C4-2B (cell line): ENCODE results near the gene GAS2L2.

ENCODE experiments used
- H3K27ac ChIP-seq: fragments of 450-650 bp; 2 replicates; pipeline ENCODE4 v1.5.1; 2017
- ZFX ChIP-seq: fragments of 450-650 bp; IDR thresholded peaks from 2 replicates; pipeline ENCODE4 v1.6.1; 2017
- TF ChIP-seq, protein P1 (sequence below): fragments of 450-650 bp; conservative IDR thresholded peaks from 2 replicates; pipeline ENCODE4 v1.5.1; 2017; ENCODE audit warnings: mild to moderate bottlenecking

The GAS2L2 gene

GRCh38 chr17:35745246-35745645 is 7.8 kb downstream of the GAS2L2 start:
- H3K27ac ChIP-seq: no peak overlapping the region
- TF ChIP-seq, protein P1, sequence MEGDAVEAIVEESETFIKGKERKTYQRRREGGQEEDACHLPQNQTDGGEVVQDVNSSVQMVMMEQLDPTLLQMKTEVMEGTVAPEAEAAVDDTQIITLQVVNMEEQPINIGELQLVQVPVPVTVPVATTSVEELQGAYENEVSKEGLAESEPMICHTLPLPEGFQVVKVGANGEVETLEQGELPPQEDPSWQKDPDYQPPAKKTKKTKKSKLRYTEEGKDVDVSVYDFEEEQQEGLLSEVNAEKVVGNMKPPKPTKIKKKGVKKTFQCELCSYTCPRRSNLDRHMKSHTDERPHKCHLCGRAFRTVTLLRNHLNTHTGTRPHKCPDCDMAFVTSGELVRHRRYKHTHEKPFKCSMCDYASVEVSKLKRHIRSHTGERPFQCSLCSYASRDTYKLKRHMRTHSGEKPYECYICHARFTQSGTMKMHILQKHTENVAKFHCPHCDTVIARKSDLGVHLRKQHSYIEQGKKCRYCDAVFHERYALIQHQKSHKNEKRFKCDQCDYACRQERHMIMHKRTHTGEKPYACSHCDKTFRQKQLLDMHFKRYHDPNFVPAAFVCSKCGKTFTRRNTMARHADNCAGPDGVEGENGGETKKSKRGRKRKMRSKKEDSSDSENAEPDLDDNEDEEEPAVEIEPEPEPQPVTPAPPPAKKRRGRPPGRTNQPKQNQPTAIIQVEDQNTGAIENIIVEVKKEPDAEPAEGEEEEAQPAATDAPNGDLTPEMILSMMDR: no peak
- no peak for TF ChIP-seq ZFX

DNA sequence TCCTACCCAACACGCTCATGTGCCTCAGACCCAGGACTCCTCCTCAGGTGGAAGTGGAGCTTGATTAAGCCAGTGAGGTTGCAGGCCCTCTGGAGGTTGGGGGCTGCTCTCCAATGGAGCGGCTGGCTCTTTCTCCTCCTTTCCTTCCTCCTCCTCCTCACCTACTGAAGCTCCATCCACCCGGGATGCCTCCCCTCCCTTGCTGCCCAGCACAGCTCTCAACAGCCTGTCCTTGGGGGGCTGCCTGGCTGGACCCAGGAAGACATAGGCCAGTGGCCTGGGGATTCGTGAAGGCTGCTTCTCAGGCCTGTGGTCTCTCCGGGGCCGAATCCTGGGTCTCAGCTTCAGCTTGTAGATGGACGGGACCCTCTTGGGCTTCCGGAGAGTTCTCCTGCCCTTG is 8.2 kb downstream of the GAS2L2 start:
- TF ChIP-seq, protein P1: no peak

GRCh38 chr17:35743626-35744328 is 9.3 kb downstream of the GAS2L2 start:
- no peak for TF ChIP-seq ZFX
- TF ChIP-seq, protein P1: no peak
- H3K27ac ChIP-seq: no peak overlapping the region

More for the DNA sequence above, 8.2 kb downstream of the GAS2L2 start:
- H3K27ac ChIP-seq: no peak overlapping the region

GRCh38 chr17:35742896-35743477 is 10.1 kb downstream of the GAS2L2 start:
- no peak overlapping the region for H3K27ac ChIP-seq
- no peak for TF ChIP-seq ZFX
- TF ChIP-seq, protein P1: no peak

DNA sequence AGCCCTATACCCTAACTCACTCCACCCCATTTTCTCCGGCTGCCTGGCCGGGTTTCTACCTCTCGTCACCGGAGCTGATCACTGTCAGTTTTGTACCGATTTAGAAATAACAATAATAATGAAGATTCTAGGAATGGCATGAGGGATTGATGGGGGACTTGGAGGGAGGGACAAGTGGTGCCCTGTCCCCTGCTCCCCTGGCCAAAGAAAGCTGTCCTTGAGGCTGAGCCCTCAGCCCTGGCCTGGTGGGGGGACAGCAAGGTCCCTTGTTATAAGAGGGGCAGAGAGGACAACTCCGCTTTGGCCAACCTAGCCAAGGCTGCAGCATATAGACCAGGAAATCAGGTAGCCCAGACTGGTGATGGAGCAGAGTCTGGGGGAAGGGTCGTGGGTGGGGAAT is 10.5 kb downstream of the GAS2L2 start:
- TF ChIP-seq, protein P1: no peak
- no peak for TF ChIP-seq ZFX
- H3K27ac ChIP-seq: no peak overlapping the region

DNA sequence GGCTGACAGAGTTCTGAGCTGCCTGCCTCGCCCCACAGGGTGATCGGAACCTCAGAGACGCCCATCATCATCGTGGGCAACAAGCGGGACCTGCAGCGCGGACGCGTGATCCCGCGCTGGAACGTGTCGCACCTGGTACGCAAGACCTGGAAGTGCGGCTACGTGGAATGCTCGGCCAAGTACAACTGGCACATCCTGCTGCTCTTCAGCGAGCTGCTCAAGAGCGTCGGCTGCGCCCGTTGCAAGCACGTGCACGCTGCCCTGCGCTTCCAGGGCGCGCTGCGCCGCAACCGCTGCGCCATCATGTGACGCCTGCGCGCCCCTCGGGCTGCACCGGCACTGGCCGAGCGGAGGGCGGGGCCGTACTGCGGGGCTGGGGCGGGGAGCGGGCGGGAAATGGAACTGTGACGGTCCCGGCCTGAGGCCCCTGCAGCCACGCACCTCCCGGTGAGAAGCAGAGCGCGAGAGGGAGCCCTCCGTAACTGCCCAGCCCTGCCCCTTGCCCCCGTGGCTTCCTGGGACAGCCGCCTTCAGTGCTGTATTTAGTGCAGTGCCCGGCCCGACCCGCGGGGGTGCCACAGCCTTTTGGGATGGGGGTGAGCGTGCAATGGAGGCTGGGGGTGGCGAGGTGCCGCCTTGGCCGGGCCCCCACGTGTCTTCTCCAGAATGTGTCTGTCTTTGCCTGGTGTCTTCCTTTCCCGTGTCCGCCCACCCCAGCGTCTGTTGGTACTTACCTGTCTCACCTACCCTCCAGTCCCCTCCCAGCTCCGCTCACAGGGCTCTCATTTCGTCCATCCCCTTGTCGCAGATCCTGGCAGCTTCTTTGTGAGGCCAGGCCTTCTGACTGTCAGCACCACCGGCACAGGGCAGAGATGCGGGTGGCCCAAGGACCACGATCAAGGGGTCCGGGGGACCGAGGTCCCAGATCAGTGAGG is 11.8 kb downstream of the GAS2L2 start:
- no peak overlapping the region for H3K27ac ChIP-seq
- no peak for TF ChIP-seq ZFX
- TF ChIP-seq, protein P1: no peak

DNA sequence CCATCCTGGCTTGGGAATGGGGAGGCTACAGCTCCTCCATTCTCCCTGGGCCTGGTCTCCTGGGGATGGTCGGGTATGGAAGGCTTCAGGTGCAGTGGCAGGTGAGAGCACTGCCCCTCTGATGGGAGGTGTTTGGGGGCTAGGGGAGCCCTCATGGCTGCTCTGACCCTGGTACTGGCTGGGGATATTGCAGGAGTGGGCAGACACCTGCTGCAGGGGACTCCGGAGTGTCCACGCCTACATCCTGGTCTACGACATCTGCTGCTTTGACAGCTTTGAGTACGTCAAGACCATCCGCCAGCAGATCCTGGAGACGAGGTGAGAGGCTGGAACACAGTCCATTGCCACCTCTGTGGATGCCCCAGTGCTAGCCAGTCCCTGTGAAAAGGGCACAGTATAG is 12.8 kb downstream of the GAS2L2 start:
- TF ChIP-seq, protein P1: no peak
- no peak for TF ChIP-seq ZFX
- H3K27ac ChIP-seq: no peak overlapping the region
